Calu3 (cell line): ENCODE results near the gene ASIC2. TPM values are rescaled to one million over a fixed set of nuclear protein-coding genes. Genes with fewer than 3 reads are reported as not detected.
A peak's percentile ranks its signal among the peaks of the same experiment; 100 is the strongest.

Experiments
- BruUV-seq: library from RNA; stranded (reverse); fragments of 400-500 nt; replicated peaks from 2 replicates; lab custom pipeline; 2021; lab: Mats Ljungman, UMichigan
- CTCF ChIA-PET: fragments of 300-600 bp; sonication (Branson Sonifier 250); formaldehyde crosslinking; loops from one replicate; lab custom pipeline; 2022; ENCODE audit warnings: antibody characterized with exemption; lab: Charles Lee
- DNase-seq: peaks from one replicate; pipeline ENCODE4 v3.0.0; 2022
- H3K27ac Mint-ChIP-seq: one replicate; pipeline ENCODE4 v1.8.0; 2022; ENCODE audit warnings: mixed read lengths; ENCODE audit not compliant: unreplicated experiment
- H3K27me3 Mint-ChIP-seq: one replicate; pipeline ENCODE4 v1.8.0; 2022; ENCODE audit warnings: mixed read lengths; ENCODE audit not compliant: unreplicated experiment
- H3K36me3 Mint-ChIP-seq: one replicate; pipeline ENCODE4 v1.8.0; 2022; ENCODE audit warnings: mild to moderate bottlenecking, moderate library complexity, mixed read lengths; ENCODE audit not compliant: insufficient read depth, unreplicated experiment
- H3K4me1 Mint-ChIP-seq: one replicate; pipeline ENCODE4 v1.8.0; 2022; ENCODE audit warnings: mild to moderate bottlenecking, low read depth, mixed read lengths; ENCODE audit not compliant: unreplicated experiment
- H3K4me3 Mint-ChIP-seq: one replicate; pipeline ENCODE4 v1.8.0; 2022; ENCODE audit warnings: mild to moderate bottlenecking, low read depth, moderate library complexity, mixed read lengths; ENCODE audit not compliant: unreplicated experiment
- H3K9me3 Mint-ChIP-seq: one replicate; pipeline ENCODE4 v1.8.0; 2022; ENCODE audit warnings: low read depth, mixed read lengths; ENCODE audit not compliant: unreplicated experiment
- intact Hi-C: fragments of 100-400 bp; cut with micrococcal nuclease; formaldehyde crosslinking; loops from one replicate; pipeline ENCODE4 v1.10.0; 2022; ENCODE audit not compliant: unreplicated experiment
- total RNA-seq: library from RNA; stranded (reverse); gene quantifications from 2 replicates; pipeline ENCODE4 v1.2.3, GENCODE V29; 2022
- TF ChIP-seq, protein P1 (sequence below): fragments of 200-600 bp; IDR thresholded peaks from one replicate; pipeline ENCODE4 v1.8.0; 2022; ENCODE audit warnings: antibody characterized with exemption; ENCODE audit not compliant: unreplicated experiment

ASIC2 gene
- total RNA-seq, 1 experiment from 2014 or later: not detected

DNA sequence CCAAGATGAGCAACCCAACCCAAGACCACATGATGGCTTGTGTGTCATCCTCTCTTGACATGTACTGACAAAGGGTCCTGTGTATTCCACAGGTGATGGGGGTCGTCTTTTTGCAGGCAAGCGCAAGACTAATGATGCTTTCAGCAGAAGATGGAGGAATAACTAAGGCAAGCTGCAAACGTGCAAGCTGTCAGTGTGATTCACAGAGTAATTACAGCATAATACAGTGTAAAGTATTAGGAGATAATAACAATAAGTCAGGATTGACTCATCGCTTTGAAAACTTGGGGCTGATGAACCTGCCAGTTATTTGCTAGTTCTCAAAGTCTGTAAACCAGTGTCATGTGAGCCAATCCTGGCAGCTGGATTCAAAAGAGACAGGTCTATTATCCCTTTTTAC, 41.6 kb upstream of the ASIC2 start:
- H3K9me3 Mint-ChIP-seq: no peaks in the 10 kb centered on the region
- H3K4me1 Mint-ChIP-seq: no peaks in the 10 kb centered on the region
- no peaks in the 10 kb centered on the region for H3K36me3 Mint-ChIP-seq
- no peak overlapping the region for H3K4me3 Mint-ChIP-seq
- TF ChIP-seq, protein P1, sequence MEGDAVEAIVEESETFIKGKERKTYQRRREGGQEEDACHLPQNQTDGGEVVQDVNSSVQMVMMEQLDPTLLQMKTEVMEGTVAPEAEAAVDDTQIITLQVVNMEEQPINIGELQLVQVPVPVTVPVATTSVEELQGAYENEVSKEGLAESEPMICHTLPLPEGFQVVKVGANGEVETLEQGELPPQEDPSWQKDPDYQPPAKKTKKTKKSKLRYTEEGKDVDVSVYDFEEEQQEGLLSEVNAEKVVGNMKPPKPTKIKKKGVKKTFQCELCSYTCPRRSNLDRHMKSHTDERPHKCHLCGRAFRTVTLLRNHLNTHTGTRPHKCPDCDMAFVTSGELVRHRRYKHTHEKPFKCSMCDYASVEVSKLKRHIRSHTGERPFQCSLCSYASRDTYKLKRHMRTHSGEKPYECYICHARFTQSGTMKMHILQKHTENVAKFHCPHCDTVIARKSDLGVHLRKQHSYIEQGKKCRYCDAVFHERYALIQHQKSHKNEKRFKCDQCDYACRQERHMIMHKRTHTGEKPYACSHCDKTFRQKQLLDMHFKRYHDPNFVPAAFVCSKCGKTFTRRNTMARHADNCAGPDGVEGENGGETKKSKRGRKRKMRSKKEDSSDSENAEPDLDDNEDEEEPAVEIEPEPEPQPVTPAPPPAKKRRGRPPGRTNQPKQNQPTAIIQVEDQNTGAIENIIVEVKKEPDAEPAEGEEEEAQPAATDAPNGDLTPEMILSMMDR: no peak
- H3K27ac Mint-ChIP-seq: no peak overlapping the region
- BruUV-seq: no TSS peak
- CTCF ChIA-PET: no interaction called here
- intact Hi-C loops: no loop called here
- H3K27me3 Mint-ChIP-seq: peaks cover 21% of the 10 kb centered on the region
- DNase-seq: no peak

DNA sequence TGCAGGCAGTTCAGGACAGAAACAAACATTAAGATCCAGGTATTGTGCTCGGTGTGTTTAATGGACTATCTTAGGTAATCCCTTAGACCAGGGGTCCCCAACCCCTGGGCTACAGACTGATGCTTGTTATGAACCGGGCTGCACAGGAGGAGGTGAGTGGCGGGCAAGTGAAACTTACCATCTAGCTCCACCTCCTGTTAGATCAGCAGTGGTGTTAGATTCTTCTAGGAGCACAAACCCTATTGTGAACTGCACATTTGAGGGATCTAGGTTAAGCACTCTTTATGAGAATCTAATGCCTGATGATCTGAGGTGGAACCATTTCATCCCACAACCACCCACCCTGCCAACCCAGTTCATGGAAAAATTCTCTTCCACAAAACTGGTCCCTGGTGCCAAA, 37.8 kb upstream of the ASIC2 start:
- DNase-seq: no peak
- intact Hi-C loops: no loop called here
- BruUV-seq: no TSS peak

DNA sequence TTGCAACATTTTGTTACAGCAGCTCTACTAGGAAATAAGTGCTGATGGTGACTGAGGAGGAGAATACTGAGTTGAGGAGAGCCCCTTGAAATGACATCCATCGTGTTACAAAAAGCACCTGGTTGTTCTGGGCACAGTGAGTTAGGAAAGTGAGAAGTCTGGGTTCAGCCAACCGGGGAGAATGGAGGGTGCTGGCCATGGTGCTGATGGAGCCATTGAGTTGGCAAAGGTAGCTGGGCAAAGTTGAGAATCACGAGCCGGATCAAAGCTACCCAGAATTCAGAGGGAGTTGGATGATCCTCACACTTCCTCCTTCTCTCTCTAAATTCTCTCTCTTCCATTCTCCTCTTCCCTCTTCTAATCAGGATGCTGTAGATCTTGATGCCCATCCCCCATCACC, 35.0 kb upstream of the ASIC2 start:
- H3K4me1 Mint-ChIP-seq: no peaks in the 10 kb centered on the region
- H3K27ac Mint-ChIP-seq: no peak overlapping the region
- CTCF ChIA-PET: no interaction called here
- peaks cover 34% of the 10 kb centered on the region for H3K27me3 Mint-ChIP-seq
- DNase-seq: peak; percentile 4
- intact Hi-C loops: loop anchor here (10.0 kb wide), 1 partner anchor 133 kb away; no protein-coding TSS in a partner anchor
- no peaks in the 10 kb centered on the region for H3K9me3 Mint-ChIP-seq
- TF ChIP-seq, protein P1: no peak
- H3K36me3 Mint-ChIP-seq: peaks cover 5% of the 10 kb centered on the region
- H3K4me3 Mint-ChIP-seq: no peak overlapping the region
- no TSS peak for BruUV-seq

More for the DNA sequence above, 37.8 kb upstream of the ASIC2 start:
- H3K27ac Mint-ChIP-seq: no peak overlapping the region
- H3K4me1 Mint-ChIP-seq: no peaks in the 10 kb centered on the region
- TF ChIP-seq, protein P1: no peak
- peaks cover 18% of the 10 kb centered on the region for H3K27me3 Mint-ChIP-seq
- H3K36me3 Mint-ChIP-seq: peaks cover 5% of the 10 kb centered on the region
- CTCF ChIA-PET: no interaction called here
- no peaks in the 10 kb centered on the region for H3K9me3 Mint-ChIP-seq
- no peak overlapping the region for H3K4me3 Mint-ChIP-seq

DNA sequence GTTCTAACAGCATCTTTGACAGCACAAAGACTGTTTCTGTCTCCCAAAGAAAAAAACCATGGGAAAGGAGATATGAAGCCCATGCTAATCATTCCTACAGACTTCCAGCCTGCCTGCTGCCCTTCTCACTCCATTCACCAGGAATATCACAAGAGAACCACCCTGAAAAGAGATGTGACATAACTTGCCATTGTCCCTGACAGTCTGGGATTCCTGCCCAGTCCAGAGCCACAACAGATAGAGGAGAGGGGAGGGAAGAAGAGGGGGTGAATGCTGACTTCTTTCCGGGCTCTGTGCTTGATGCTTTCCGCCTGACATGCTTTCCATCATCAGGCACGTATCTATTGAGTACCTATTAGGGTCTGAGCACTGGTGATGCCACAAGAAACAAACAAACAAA, 31.6 kb upstream of the ASIC2 start:
- Mint-ChIP-seq H3K27me3 (peaks cover 59% of the 10 kb centered on the region), H3K9me3 (no peaks in the 10 kb centered on the region), H3K27ac (no peak overlapping the region), H3K4me3 (no peak overlapping the region), H3K36me3 (peaks cover 5% of the 10 kb centered on the region), H3K4me1 (no peaks in the 10 kb centered on the region)
- intact Hi-C loops: loop anchor here (10.0 kb wide), 1 partner anchor 130 kb away; no protein-coding TSS in a partner anchor
- no TSS peak for BruUV-seq
- TF ChIP-seq, protein P1: no peak
- no peak for DNase-seq
- CTCF ChIA-PET: no interaction called here
